Activated CD4-positive, CD25-positive, alpha-beta regulatory T cell treated with anti-CD3 and anti-CD28 coated beads, Interleukin-2, amount 50 U/mL, for 24 hours (primary cell): Measurements from ENCODE around the gene NLK.
A peak's percentile ranks its signal among the peaks of the same experiment; 100 is the strongest.
"Not testable (repeated sequence)": the region's sequence is repeated elsewhere in the genome, so short reads cannot be mapped to it uniquely, and the experiment has no call there.

ENCODE experiments used
- ATAC-seq, 2 donors: fragments of 150-1000 bp; cut with Tn5 transposase; one replicate each; pipeline ENCODE4 v1.10.0; 2021; ENCODE audit warnings: mild to moderate bottlenecking in 1 of 2, moderate library complexity in 1 of 2

The NLK gene

GRCh38 chr17:28076144-28076543 lies 33.7 kb downstream of the NLK start:
- ATAC-seq: no peak

- not testable (repeated sequence) for ATAC-seq
Measured at GRCh38 chr17:28077140-28077539, 34.7 kb downstream of the NLK start.

- ATAC-seq: no peak
Measured at GRCh38 chr17:28078341-28079229, 36.1 kb downstream of the NLK start.

- no peak for ATAC-seq
Measured at GRCh38 chr17:28081467-28081866, 39.0 kb downstream of the NLK start.

DNA sequence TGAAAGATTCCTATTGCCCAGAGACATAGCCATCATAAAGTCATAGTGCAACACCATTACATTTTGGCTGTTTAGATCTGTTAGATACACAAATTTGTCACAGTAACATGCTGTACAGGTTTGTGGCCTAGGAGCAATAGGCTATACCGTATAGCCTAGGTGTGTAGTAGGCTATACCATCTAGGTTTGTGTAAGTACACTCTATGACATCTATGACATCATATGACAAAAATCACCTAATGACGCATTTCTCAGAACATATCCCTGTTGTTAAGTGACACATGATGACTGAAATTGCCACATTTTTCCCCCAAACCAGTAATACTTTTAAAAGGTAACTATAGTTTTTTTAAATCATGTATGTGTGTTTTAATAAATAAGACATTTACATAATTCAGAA lies 43.3 kb downstream of the NLK start:
- ATAC-seq: peak in 1 of 2 donors; percentile 38

DNA sequence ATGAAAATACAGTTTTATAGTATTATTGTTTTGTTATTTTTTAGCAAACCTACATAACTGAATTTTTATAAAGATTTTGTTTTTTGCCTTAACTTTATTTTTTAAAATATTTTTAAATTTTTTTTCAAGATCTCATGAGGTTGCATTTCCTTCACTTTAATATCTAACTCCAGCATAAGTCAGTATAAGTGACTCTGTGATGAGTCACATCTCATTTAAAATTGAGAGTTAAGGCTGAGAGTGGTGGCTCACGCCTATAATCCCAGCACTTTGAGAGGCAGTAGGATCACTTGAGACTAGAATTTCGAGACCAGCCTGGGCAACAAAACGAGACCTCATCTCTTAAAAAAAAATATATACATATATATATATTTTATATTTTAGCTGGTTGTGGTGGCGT lies 44.0 kb downstream of the NLK start:
- ATAC-seq: no peak

DNA sequence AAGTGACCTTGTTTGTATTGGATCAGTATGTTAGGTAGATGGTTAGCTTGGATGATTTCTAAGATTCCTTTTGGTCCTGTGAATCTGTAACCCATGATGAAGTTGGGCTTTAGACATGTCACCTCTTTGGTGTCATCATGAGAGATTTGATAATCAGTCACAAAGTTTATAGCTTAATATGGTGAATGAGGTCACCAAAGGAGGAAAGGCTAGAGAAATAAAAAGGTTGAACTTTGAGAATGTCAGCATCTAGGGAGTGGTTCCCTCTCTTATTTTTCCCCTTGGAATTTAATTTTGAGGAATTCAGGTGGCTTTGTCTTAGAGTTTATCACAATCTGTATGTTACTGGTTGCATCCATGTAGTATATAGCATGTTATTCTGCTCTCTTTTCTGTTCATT lies 45.3 kb downstream of the NLK start:
- no peak for ATAC-seq

GRCh38 chr17:28090551-28090950 lies 48.1 kb downstream of the NLK start:
- ATAC-seq: no peak

DNA sequence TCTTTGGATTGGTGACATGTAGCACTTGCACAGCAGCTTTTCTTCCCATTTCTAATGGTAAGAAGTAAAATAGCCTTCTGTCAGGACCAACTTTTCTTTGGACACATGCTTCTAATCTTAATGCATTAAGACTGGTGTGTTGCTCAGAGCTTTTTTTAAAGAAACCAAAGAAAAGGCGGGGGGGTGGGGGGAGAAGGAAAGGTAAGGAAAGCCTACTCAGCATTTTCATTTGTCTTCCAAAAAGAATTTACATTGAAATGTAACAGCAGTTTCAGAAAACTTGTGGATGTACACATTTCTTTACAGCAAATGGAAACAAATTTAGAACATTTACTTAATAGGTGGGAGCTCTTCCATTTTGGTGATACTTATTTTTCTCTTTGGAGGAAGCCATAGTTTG lies 49.6 kb downstream of the NLK start:
- ATAC-seq: no peak

GRCh38 chr17:28093999-28094716 lies 51.7 kb downstream of the NLK start:
- no peak for ATAC-seq

- no peak for ATAC-seq
Measured at GRCh38 chr17:28096756-28097155, 54.3 kb downstream of the NLK start.

DNA sequence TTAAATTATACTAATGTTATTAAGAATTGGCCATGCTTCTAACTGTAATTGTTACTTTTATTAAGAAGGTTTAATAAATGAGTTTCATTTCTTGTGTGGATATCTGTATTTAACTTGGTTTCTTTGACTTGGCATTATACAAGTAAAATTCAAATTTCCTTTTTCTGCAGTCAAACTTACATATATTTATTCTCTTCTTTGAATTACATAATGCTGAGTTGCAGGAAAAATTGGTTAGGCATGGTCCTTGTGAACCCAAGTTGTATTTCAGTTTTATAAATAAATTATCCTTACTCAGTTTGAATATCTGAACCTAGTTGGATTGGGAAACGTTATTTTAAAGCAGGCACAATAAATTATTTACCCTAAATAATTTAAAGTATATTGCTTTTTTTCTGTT lies 54.8 kb downstream of the NLK start:
- no peak for ATAC-seq

GRCh38 chr17:28097901-28098300 lies 55.4 kb downstream of the NLK start:
- ATAC-seq: no peak

DNA sequence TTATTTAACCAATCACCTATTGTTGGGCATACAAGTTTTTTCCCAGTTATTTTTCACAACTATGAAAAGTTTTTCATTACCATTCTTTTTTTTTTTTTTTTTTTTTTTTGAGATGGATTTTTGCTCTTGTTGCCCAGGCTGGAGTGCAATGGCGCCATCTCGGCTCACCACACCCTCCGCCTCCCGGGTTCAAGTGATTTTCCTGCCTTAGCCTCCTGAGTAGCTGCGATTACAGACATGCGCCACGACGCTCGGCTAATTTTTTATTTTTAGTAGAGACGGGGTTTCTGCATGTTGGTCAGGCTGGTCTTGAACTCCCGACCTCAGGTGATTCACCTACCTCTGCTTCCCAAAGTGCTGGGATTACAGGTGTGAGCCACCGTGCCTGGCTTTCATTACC lies 56.1 kb downstream of the NLK start:
- ATAC-seq: not testable (repeated sequence)

DNA sequence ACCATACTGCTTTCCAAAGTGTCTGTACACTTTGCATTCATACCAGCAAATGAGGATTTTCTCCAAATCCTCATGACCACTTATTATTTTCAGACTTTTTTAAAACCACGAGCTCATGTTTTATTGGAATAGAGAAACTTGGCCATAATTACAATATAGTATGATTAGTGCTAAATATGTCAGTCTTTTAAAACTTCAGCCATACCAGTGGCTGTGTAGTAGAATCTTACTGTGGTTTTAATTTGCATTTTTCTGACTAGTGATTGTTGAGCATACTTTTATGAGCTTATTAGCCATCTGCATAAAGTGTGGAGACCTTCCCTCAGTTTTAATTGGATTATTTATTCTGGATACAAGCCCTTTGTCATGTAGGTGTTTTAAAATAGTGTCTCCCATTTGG lies 57.8 kb downstream of the NLK start:
- no peak for ATAC-seq

DNA sequence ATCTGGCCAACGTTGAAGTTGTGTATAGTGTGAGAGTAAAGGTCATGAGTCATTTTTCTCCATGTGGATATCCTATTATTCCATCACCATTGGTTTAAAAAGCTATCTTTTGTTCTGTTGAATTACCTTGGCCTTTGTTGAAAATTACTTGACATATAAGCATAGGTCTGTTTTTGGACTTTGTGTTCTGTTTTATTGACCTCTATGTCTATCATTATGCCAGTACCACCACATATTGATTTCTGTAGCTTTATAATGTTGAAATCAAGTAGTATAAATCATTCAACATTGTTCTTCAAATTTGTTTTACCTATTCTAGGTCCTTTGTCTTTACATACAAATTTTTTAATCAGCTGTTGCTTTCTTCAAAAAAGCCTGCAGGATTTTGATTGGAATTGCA lies 58.5 kb downstream of the NLK start:
- ATAC-seq: no peak

DNA sequence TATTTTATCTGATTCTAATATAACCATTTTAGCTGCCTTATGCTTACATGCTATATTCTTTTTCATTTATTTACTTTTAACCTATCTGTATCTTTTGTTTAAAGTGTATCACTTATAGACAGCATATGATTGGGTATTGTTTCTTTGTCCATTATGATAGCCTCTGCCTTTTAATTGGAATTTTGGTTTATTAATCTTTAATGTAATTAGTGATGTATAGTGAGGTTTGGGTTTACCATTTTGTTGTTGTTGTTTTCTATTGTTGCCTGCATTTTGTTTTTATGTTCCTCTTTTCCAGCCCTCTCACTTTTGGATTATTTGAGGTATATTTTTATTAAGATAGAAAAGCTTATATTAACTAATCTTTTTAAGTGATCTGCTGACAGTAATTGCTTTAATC lies 59.4 kb downstream of the NLK start:
- no peak for ATAC-seq

DNA sequence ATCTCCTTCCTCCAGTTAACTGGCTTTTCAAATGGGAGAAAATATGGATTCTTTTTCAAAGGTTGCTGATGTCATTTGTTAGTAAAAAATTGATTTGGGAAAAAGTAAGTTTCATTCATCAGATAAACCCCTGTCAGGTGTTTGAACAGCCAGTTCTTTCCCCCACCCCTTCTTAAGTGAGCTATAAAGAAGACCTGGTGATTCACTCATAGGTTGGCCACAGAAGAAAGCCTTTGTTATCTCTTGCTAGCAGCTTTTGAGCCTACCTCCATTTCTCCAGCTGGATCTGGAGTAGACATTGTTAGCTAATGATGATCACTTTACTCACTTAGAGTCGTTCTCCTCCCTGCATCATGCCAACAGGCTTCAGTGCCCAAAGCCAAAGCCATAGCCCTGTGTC lies 63.0 kb downstream of the NLK start:
- no peak for ATAC-seq

DNA sequence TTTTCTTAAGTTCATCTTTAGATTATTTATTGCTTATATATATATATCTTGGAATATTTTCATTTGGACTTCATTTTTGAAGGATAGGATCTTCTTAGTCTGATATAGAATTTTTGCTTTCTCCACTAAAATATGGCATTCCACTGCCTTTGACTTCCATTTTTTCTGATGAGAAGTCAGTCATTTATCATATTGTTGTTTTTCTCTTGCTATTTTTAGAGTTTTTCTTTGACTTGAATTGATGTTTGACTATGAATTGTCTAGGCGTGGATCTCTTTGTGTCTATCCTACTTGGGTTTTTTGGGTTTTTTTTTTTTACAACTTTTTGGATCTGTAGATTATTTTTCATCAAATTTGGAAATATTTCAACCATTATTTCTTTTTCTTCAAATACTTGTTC lies 67.7 kb downstream of the NLK start:
- ATAC-seq: no peak

GRCh38 chr17:28112181-28112580 lies 69.7 kb downstream of the NLK start:
- no peak for ATAC-seq

DNA sequence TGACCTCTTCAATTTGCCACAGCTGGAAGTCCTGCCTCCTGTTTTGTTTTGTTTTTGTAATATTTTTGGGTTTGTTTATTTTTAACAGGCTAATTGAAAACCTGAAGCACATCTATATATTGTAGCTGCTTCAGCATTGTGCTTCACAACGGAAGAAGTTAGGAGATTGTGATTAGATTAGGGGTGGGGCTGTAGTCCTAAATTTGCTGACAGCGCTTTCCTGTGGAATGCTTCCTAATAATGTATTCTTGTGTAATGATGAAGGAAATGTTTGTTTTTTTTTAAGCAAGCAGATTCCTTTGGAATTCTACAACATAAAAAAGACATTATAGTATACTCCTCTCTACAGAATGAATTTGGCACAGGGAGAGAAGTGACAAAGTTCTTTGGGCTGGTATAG lies 70.1 kb downstream of the NLK start:
- no peak for ATAC-seq

- no peak for ATAC-seq
Measured at GRCh38 chr17:28113269-28113668, 70.8 kb downstream of the NLK start.

DNA sequence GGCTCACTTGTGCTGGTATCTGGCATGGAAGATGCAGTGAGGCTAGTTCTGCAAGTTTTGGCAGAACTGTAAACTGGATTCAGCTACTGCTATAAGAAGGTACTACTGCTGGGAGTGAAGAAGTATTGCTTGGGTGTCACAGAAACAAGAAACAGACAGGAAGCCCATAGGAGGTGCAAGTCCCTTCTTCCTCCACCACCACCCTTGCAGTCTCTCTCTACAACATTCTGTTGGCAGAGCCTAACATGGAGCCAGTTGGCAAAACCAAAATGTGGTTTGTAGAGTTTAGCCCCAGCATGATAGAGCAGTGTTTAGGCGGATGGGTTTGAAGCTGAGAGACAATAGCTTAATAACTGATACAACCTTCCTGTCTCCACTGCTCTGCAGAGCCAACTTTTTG lies 72.6 kb downstream of the NLK start:
- no peak for ATAC-seq

- ATAC-seq: no peak
Measured at GRCh38 chr17:28117304-28117703, 74.8 kb downstream of the NLK start.
